GM11168 (cell line): ENCODE data around the gene BANP.

Source experiments
- in situ Hi-C: fragments of 300-500 bp; cut with MboI; formaldehyde crosslinking; loops from one replicate; pipeline ENCODE4 v1.12.0; 2022; ENCODE audit warnings: low sequenced_read_pairs; ENCODE audit not compliant: unreplicated experiment

Gene BANP

DNA sequence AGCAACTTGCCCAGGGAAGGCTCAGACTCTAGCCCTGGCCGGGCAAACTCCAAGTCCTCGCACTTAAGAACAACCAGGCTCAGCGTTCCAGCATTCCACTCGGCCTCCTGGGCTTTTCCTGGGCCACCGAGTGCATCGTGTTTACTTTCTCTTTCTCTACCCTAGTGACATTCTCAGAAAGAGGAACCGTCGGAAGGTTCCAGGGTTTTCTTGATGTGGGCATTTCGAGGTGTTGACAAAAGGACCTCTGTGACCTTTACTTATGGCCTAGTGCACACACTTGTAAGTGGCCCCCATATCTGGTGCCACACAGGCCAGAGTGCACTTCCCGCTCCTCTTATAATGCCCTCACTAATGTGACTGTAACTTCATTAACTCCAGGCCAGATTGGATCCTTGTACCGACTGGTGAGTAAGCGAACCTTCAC lies 3.1 kb upstream of the BANP start:
- in situ Hi-C loops, result no loop called here

DNA sequence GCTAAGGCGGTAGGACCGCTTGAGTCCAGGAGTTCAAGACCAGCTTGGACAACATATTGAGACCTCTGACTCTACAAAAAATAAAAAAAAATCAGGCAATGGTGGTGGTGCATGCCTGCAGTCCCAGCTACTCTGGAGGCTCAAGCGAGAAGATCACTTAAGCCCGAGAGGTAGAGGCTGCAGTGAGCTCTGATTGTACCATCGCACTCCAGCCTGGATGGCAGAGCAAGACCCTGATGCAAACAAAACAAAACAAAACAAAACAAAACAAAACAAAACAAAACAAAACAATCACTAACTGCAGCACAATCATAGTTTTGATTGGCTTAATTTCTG lies 2.5 kb upstream of the BANP start:
- in situ Hi-C loops, result no loop called here

DNA sequence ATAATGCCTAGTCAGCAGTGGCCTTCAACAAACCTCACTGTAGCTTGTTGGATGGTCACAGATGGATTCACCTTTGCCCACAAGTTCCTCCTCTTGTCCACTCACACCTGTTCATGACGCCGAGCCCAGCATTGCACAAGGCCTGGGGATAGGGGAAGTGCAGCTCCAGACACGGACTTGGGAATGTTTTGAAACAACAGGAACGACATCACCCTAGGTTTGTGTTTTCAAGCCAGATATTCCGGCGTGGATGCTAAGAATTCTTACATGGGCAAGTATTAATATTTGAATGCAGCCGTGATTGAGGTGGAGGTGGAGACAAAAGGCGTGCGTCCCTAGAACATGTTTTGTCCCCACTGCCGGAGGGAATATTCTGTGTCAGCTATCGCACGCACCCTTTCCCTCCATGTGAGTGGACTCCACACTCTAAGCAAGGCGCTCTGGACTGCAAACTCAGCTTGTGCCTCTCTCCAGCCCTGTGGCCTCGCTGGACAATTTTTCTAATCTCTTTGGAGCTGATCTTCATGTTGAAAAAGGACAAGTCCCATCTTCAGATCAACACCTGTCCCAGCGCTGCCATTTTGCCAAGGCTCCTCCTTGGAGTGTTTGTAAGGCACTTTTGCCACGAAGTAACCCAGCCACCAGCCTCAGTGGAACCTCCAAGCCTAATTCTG lies 2.0 kb upstream of the BANP start:
- in situ Hi-C loops, result no loop called here

DNA sequence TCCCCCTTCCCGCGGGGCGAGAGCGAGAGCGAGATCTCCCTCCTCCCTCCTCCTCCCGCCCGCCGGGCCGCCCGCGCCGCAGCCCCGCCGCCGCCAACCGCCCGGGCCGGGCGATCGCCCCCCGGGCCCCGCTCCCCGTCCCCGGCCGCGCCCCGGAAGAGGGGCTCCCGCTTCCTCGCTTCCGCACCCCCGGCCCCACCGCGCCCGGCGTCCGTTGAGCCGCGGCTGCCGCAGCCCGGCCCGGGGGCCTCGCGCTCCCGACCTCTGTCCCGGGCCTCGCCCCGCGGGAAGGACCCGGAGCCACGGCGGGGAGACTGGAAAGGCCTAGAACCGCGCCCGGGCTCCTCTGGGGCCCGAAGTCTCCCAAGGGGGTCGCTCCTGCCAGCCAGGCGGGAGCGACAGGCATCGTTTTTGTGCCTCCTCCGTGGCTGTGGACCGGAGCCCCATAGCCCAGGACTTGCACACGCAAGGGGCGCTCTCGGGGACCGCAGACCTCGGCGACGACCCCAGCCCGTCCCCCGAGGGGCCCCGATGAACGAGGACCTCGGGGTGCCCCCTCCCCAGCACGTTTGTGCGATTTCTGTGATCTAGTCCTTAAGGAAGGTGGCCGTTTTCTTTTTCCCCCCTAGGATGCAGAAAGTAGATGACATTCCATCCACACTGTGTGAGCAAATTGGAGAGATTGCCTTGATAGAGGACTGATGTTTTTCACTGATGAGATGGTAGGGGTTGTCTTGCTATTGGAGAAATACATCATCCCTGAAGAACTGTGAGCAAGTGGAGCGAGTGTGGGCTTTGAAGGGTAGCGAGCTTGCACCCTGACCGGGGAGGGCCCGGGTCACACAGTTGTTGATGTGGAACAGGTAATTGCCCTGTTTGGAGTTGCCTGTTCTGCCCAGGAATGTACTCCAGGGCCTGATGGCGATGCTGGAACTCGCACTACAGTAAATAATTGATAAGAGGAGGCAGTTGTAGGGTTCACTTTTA lies 611 bp downstream of the BANP start:
- in situ Hi-C loops, result no loop called here

DNA sequence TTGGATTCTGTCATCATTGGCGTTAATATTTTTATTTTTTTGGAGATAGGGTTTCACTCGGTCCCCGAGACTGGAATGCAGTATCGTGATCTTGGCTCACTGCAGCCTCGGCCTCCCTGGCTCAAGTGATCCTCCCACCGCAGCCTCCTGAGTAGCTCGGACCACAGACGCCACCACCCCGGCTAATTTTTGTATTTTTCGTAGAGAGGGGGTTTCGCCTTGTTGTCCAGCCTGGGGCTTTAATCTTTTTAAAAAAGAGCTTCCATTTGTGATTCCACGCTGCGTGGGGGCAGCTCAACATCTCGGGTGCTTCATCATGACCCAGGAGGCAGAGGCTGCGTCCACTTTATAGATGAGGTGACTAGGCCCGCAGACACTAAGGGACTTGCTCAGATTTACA lies 1.5 kb downstream of the BANP start:
- in situ Hi-C loops, result no loop called here

DNA sequence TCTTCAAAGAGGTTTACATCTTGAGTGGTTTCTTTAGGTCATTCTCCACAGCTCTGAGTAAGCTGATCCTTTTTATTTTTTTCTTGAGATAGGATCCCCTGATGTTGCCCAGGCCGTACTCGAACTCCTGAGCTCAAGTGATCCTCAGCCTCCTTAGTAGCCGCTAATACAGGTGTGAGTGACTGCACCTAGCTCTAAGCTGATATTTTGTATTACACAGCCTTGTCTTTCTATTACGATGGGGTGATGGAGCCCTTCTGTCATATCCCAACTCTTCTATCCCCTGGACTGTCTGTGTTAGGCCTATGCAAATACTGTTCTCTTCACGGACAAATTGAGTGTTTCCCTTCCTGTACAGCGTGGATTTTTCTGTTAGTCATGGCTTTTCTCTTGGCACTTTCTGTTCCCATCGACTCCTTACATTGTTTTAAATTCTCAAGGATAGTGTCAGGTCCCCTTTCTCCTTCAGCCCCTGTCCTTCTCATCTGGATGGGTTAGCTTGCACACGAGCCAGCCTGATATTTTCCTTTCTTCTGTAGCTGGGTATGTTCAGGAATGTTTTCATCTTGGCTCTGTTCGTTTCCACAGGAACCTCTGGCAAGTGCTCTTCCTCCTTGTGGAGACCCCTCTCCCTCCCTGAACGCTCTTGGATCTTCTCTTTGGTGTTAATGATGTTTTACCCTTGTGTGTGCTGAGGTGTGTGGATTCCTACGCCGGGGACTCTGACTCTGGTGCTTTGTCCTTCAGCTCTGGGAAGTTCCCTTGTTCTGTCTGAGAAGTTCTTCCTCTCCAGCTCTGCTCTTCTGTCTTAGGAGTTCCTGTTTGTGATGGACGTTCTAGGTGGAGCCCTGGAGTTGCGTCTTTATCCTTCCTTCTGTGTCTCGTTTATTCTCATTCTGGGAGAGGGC lies 2.3 kb downstream of the BANP start:
- in situ Hi-C loops, result no loop called here

DNA sequence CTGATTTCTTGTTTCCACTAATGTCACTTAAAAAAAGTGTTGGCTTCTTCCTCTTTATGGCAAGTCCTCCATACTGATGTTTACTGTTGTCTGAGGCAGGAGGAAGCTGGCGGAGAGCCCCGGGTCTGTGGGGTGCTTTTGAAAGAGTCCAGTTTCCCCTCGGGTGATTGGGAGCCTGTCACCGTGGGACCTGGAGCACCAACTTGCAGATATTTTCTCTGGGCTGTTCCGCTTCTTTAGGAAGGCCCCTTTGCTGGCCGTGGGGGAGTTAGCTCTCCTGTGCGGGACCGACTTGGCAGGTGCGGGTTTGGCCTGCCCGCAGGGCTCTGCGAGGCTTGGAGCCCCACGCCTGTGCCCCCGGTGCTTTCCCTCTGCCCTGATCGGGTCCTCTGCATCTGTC lies 3.1 kb downstream of the BANP start:
- in situ Hi-C loops, result no loop called here

DNA sequence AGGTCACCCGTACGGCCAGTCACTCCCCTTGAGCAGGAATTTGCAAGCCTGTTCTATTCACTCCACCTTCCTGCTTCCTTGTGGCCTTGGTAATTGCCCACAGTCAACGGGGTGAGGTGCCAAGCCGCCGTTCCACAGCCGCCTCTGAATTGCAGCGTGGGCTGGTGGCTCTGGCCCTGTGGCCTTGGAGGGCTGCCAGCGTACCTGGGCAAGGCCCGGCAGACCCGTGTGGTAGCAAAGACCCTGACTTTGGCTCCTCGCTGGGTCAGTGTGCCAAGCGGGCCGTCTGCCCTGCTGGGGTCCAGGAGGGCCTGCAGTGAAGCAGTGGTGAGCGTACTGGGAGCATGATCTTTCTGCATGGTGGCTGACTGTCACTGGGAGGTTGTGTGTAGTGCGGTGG lies 3.6 kb downstream of the BANP start:
- in situ Hi-C loops, result no loop called here

DNA sequence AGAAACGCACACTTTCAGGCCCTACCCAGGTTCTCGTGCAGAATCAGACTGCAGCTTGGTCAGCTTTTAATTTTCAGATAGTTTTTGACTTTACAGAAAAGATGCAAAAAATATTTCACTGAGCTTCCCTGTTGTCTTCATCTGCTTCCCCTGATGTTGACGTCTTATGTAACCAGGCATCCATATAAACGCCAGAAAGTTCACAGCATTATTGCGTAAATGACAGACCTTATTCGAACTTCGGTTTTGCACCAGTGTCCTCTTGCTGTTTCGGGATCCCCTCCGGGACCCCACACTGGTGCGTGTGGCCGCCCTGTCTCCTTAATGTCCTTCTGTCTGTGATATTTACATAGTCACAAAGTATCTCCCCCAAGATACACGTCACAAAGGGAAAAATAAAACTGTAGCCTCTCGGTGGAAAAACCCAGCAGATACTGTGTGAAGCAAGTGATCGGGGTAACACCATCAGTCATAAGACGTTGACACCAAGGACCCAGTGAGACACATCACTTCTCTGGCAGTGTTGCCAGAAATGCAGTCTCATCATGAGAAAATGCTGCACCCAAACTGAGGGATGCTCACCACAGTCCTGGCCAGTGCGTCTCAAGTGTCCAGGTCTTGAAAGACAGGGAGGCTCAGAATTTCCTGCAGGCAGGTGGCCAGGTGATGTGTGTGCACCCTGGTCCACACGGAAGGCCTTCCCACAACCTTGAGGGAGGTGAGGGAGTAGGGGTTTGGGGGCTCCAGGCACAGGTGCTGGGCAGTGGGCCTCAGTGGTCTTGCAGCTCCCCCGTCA lies 4.3 kb downstream of the BANP start:
- in situ Hi-C loops, result no loop called here

DNA sequence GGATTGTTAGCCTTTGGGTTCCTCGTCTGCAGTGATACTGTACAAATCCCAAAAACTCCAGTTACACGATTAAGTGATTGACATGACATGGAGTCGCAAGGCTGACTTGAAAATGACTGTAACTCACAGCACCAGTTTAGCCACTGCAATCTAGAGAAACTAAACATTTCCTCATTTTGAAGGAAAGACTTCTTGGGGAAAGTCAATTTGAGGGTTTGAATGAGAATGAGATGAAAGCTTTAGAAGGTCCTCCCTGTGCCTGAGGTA lies 4.8 kb downstream of the BANP start:
- in situ Hi-C loops, result no loop called here

DNA sequence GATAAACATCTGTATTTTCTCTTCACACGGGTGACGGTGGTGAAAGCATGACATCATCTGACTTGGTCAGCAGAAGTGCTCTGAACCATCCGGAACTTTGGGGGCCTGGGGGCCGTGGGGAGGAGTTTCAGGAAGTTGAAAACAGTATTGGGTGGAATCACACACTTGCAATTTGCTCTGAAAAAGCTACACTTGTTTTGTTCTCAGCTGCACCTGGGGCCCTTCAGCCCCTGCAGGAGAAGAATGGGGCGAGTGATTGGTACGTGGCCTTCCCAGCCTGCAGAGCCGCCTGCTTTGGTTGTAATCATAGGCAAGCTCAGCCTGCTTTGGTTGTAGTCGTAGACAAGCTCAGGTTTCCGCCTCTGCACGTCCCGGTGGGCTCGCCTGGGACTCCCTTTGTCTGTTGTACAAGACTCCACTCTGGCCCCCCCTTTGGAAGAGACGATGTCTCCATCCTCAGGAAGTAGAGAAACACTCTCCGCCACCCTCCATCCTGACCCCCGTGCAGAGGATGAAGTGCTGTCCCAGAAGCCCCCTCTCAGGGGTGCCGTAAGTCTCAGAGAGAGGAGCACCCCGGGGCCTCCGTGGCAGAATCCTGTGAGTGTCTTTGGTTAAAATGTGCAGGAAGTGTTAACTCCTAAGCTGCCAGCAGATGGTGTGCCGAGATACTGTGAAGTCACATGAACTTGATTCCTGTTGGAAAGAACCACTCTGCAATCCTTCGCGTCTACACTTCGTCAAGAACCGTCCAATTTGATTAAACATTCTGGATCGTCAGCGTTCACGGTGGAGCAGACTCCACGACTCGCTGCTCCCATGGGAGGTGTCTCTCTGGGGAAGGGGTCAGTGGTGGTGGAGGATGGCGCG lies 5.4 kb downstream of the BANP start:
- in situ Hi-C loops, result no loop called here

DNA sequence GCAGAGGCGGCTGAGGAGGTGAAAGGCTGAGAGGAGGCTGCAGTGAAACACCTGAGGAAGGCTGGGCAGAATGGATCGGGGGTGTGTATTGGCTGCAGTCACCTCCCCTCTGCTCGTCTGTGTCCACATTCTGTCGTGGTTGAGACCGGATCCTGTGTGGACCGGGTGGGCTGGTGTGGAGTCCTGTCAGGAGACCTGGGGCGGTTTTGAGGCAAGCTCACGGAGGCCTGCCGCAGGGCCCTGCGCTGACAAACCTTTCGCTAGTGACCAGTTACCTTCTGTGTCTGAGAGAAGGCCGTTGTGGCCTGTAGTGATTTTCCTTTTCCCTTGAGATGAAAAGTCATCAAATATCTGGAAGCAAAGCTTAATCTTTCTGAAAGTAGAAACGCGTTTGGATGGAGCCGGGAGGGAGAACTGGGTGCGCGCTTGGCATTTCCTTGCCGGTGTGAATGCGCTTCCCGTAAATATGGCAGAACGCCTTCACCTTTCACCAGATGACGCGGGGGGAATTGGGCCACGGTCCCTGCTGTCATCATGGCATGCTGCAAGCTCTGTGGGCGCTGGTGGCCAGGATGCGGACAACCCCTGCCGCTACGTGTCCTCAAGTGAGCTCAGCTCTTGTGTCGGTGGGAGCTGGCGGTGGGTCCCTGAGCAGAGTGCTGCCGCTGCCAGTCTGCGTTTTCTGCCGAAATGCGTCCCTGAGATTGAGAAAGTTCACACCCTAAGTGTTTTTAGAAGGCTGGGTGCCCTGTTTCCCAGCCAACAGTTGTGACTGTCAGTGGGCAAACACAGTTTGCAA lies 6.3 kb downstream of the BANP start:
- in situ Hi-C loops, result no loop called here

DNA sequence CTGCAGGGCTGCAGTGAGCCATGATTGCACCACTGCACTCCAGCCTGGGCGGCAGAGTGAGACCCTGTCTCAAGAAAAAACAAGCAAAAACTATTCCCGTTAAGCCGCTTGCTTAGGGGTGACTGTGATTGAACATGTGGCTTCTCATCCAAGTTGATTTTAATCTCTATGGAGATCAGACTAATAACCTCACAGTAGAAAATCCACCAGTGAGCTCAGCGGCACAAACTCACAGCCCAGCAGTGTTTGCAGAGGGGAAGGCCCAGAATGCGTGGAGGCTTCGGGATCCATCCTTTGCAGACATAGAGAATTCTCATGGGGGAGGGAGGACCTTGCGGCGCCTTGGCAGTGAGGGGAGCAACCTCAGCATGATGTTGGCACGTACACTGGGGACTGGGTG lies 7.4 kb downstream of the BANP start:
- in situ Hi-C loops, result no loop called here

DNA sequence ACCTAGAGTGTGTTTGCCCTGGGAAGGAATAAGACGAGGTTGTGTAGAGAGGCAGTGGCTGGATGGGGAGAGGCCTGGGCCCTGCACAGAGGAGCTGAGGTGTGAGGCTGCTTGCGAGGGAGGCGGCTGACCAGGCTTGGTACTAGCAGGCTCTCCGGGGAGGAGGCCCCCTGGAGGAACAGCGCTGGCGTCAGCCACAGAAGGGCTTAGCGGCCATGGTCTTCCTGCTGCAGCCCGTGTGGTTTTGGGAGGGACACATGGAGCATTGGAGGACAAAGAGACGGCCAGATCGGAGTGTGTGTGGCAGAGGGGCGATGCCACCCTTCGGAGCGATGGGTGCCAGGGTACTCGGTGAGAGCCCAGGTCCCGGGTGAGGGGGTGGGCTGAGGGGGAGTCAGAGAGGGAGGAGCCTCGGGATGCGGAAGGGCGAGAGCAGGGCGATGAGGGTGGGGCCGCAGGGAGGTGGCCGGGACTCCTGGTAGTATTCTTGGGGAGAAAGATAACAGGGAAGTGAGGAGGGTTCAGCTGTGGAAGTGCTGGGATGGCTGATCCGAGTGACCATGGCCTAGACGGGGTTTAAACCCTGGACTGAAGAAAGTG lies 8.3 kb downstream of the BANP start:
- in situ Hi-C loops, result no loop called here

DNA sequence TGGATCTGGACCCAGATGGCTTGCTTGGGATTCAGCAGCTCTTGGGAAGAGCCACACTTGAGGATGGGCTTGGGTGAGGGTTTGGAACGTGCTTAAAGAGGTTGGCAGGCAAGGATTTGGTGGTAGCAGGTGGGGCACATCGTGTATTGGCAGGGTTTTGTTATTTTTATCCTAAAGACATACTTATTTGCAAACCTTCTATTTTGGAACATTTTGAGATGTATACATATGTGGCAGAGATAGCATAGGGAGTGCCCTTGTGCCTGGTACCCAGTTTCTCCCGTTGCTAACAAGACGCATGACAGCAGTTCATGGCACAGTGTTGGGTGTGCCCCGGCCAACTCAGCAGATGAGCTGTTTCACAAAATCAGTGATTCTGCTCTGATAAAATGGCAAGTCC lies 9.1 kb downstream of the BANP start:
- in situ Hi-C loops, result no loop called here

DNA sequence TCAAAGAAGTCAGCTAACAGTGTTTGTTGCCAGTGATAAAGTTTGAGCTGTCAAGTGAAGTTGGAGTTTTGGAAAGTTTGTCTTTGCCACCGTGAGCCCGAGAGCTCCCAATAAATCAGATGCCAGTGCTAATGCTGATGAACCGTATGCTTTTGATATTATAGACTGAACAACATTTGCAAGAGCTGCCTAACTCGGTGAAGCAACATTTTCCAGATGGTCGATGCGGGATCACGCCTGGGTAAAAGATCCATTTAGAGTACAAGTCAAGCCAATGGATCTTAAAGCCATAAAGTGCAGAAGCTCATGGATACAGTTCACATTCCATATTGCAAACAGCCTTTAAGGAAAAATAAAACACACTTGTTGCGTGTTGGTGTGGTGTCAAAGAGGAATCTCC lies 9.6 kb downstream of the BANP start:
- in situ Hi-C loops, result no loop called here

DNA sequence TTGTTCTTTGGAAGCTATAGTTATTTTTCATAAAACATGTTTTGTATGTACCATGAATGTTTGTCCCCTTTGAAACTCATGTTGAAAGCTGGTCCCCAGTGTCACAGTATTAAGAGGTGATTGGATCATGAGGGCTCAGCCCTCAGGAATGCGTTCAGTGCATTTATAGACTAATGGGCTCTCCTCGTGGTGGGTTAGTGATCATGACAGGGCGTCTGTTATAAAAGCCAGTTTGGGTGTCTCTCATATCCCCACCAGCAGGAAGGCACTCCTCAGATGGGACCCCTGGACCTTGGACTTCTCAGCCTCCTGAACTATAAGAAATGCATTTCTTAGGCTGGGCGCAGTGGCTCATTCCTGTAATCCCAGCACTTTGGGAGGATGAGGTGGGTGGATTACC lies 10.4 kb downstream of the BANP start:
- in situ Hi-C loops, result no loop called here

DNA sequence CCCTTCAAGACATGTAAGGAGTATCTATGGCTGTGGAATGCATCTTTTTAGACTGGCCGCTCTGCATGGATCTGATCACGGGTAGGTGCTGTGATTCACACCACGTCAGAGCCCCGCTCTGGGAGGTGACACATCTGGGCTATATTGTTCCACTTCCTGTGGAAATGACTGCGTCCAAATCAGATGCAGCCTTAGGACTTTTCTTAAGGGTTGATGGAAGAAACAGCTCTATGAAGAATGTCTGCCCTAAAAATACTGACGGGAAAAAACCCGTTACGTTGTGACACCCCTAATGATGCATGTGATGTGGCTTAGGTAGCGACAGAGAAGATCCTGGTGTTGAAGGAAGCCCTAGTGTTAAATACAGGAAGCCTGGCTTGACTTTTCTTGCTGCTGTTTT lies 12.2 kb downstream of the BANP start:
- in situ Hi-C loops, result no loop called here
